ENCODE measurements around the gene SLC38A9.
"Not testable (repeated sequence)": the region's sequence is repeated elsewhere in the genome, so short reads cannot be mapped to it uniquely, and the experiment has no call there.

The SLC38A9 gene

DNA sequence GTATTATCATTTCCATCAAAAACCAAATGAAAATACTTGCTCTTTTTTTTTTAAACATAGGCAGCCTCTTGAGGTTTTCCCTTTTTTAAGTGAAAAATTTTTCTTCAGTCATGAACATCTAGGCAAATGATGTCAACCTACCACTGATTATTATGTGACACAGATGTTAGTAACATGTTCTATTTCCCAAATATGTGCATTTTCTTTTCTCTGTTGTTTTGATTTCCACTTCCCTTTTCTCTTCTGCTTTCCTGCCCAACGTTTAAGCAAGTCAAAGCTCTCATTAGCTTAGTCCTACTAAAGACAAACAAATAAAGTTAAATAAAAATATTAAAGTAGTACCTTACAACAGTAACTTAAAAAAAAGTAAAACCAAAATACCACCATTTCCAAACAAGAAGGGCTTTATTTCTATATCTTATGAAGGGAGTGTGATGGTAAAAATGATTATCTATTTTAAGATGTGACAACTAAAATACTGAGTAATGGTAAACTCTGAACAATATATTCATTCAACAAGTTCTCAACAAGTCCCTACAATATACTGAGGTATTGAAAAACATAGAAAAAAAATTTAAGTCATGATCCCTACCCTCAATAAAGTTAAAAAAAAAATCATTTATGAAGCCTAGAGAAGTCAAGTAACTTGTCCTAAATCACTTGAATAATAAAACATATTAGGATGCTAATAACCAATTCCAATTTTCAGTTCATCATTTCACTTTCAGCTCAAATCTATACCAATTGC is 9.4 kb downstream of the SLC38A9 start:
- DNase-seq, result no peak

DNA sequence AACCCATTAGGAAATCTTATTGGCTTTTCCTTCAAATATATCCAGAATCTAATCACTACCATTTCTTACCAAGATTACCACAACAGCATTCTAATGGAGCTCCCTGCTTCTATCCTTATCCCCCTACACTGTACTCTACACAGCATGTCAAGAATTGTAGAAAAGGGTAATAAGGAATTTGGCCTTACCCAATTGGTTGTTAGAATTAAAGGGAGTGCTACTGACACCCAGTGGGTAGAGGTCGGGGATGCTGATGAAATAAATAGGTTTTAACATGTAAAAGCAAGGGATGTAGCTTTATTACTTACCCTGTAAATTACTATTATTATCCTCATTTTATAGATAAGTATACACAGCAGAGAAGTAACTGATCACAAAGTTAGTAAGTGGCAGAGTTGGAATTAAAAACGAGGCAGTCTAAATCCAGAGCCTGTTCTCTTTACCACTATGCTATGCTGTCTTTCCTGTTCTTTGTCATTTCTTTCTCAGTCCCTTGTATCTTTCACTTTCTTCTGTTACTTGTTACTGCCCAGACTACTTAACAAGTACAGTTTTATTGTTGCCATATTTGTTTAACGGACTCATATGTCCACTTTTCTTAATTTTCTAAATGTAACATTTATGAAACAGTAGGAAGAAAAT is 10.5 kb downstream of the SLC38A9 start:
- DNase-seq, result no peak

DNA sequence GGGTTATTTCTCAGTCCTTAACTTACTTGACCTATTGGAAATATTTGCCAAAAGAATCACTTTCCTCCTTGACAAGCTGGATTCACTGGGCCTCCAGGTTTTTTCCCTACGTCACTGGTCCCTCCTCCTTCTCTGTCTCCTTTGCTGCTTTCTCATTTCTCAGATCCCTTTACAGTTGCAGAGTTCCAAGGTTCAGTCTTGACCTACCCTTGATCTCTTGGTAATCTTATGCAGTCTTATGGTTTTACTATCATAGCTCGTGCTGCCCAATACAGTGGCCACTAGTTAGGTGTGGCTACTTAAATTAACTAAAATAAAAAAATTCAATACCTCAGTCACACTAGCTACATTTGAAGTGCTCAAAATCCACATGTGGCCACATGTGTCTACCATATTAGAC is 11.4 kb downstream of the SLC38A9 start:
- DNase-seq, result no peak

DNA sequence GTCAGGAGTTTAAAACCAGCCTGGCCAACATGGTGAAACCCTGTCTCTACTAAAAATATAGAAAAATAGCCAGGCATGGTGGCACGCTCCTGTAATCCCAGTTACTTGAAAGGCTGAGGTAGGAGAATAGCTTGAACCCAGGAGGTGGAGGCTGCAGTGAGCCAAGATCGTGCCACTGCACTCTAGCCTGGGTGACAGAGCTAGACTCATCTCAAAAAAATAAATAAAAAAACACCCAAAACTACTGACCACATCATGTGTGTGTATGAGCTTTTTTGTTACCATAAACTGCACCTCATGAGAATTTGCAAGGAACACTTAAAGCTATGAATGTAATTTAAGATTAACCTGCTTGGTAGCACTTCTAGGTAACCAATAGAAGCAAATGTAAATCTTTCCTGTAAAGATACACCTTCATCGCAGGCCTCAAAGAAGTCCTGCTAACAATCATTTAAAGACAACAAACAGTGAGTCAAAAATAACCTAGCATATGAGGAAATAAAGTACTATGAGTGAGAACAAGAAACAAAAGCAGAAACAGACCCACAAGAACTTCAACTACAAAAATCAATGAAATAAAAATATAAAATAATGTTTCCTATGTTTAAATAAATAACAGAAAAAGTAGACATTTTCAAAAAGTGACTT is 13.0 kb downstream of the SLC38A9 start:
- no peak for DNase-seq

DNA sequence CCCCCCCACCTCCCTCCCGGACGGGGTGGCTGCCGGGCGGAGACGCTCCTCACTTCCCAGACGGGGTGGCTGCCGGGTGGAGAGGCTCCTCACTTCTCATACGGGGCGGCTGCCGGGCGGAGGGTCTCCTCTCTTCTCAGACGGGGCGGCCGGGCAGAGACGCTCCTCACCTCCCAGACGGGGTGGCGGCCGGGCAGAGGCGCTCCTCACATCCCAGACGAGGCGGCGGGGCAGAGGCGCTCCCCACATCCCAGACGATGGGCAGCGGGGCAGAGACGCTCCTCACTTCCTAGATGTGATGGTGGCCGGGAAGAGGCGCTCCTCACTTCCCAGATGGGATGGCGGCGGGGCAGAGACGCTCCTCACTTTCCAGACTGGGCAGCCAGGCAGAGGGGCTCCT is 15.4 kb downstream of the SLC38A9 start:
- not testable (repeated sequence) for DNase-seq

DNA sequence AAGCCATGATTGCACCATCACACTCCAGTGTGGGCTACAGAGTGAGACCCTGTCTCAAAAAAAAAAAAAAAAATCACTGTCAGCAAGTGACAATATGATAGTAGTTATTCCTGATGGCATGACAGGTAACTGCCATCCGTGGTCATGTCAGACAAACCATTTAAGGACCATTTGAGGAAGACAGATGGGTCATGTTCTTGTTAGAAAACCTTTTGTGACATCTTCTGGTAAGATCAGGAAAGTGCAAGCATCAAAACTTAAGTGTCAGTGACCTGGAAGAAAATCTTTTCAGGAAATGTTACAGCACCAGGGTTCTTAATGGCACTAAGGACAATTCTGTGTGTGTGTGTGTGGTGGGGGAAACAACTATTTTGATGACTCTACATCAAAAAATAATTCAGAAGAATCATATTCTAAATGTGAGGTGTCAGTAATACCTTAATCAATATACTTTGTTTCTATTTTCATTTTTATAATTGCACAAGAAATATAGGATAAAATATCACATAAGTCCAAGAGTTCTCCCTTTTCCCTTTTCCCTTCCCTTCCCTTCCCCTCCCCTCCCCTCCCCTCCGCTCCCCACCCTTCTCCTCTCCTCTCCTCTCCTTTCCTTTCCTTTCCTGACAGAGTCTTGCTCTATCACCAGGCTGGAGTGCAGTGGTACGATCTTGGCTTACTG is 17.8 kb downstream of the SLC38A9 start:
- DNase-seq, result no peak

DNA sequence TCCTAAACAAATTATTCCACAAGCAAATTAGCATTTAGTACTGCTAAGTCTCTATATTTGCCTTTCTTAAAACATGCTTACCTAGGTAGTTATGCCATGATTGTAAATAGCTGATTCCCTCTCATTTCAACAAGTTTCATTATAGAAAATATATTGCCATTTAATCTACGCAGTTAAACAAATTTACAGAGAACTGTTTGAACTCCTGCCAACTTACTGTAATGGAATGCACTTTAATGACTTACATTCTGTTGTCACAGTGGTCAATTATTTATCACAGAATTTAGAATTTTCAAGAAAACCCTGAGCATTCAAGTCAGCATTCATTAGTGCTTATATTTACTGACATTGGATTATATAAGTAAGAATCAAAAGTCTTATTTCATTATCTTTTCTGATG is 19.6 kb downstream of the SLC38A9 start:
- DNase-seq, result no peak

DNA sequence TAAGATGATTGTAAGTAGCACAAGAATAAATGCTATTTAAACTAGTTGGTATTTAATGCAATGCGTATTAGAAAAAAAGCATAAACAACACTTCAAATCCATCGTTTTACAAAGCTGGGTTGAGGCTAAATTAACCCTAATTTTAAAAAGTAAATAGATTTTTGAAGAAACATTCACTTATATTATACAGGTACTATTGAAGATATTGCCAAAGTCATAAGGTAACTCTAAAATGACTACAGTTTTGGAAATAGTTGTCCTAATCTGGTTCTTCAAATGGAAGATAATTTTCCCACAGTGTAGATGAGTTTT is 20.1 kb downstream of the SLC38A9 start:
- DNase-seq, result no peak

DNA sequence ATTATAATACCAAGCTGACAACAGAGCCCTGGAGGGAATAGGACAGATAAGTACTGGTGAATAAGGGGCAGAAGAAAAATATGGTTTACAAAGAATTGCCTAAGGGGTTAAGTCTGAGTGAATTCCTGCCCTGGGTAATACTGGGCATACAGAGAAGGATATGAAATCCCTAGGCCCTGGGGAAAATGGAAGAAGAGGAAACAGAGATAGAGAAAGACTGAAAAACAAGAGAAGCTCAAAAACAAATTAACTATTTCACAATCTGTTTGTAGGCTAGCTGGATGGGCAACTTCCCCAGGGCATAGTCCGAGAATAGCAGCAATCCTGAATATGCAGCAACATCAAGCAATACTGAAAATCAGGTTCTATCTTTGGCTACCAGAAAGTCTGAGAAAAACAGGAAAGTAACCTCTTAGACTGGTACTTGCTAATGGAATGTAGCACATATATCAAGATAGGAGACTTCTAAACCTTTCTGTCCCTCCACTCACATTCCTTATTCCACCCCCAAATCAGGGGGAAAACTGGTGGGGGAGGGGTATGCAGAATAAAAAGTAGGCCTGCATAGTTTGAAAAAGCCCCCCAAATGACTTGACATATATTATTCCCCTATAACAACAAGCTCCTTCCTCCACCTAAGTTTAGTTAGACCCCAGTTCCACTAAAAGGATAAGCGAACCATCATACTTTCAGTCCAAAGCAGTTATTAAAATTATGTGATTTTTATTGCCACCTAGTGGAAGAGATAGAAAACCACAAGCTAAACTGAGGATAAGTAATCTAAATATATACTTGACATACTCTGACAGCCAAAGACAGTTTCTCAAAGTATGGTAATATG is 20.6 kb downstream of the SLC38A9 start:
- DNase-seq, result no peak

DNA sequence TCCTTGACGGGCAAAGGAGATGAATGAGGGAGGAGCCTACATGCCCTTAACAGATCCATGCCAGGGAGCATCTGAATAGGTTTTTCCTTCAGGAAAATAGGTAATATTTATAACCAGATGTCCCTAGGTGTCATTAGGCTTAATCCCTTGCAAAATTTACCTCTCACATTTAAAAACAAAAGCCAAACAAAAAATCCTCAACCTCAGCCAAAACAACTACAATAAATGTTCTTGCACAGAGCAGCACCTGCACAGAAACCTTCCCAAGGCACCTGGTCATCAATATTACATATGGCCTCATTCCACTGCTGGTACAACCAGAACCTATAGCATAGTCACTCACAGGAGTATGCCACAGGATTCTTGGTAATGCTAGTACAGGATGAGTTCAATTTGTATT is 30.1 kb downstream of the SLC38A9 start:
- no peak for DNase-seq

DNA sequence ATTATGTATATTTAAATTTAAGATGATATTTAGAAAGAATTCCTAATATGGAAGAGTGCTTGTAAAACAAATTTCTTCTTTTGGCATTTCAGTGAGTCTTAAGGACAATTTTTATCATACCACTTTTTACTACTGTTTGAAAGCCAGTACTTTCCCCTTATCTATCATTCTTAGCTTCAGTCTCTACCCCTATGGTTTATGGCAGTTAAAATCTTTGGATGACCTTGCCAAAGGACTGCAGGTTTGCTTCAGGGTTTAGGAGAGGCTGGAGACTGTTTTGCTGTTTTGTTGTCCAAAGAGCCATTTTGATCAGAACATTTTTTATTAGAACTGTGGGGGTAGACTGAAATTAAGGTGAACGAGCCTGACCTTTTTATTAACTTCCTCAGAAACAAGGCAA is 30.8 kb downstream of the SLC38A9 start:
- DNase-seq, result no peak

DNA sequence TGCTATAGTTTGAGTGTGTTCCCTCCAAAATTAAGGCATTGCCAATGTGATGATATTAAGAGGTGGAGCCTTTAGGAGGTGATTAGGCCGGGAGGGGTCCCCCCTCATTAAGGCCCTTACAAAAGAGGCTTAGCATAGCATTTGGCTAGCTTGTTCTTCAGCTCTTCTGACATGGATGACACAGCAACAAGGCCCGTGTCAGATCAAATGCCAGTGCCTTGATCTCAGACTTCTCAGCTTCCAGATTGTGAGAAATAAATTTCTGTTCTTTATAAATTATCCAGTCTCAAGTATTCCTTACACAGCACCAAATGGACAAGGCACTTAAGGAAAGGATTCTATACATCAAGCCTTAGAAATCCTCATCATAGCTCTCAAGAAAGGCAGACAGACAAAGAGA is 31.8 kb downstream of the SLC38A9 start:
- no peak for DNase-seq

DNA sequence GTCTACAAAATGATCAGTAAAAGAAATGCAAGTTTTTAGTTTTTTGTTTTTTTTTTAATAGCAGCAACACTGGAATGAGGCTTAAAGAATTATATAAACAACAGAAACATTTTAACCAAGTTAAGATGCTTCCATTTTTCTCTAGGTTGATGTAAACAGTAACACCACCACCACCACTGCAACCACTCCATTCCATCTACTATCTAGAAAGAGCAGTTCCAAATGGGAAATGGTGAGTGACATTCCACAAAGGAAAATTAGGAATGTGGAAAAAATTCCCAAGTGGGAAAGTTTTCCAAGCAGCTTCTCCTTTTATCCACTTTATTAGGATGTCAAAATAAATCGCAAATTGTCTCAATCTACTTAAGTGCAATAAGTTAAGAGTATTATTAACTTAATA is 32.6 kb downstream of the SLC38A9 start:
- DNase-seq, result no peak

DNA sequence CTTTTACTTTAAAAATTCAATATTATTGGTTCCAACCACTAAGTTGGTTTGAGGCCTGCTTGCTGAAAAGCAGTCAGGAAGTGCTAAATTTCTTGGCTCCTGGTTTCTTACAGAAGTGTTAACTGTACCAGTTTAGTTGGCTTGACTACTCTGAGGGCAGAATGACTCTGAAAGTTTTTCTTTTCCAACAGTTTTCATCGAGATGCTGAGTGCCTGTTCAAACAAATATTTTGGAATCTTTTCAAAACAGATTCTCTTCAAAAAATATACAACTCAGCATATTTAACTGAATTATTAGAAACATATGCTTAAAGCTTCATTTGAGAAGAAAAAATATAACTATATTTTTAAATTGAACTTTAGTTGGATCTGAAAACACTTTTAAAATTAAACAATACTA is 37.0 kb downstream of the SLC38A9 start:
- DNase-seq, result no peak

DNA sequence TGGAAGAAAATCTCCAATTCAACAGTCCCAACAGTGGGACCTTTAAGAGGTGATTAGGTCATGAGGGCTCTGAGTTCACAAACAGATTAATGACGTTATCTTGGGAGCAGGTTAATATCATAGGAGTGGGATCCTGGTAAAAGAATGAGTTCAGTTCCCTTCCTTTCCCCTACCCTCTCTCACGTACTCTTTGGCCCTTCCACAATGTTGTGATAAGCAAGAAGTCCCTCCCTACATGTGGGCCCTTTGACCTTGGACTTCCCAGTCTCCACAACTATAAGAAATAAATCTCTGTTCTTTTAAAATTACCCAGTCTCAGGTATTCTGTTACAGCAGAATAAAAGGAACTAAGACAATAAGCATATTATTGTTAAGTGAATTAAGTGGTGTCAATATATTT is 37.8 kb downstream of the SLC38A9 start:
- DNase-seq, result no peak

DNA sequence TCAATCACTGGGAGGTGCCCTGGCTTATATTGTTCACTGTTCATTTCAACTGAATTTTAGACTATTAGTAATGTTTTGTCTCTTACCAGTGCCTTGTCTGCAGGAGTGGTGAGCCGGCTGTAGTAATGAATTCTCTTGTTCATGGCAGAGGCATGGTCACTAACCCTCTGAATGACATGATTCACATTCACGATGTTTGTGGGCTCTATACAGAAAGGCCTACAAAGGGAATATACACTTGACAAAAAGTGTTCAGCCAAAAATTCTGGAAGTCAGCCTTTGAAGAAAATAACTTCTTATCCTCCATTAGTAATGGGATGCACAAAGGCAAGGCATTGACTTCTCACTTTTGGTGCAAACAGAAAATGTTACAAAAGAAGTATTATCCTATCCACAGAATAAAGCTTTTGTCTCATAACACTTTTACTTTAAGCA is 39.6 kb downstream of the SLC38A9 start:
- no peak for DNase-seq

DNA sequence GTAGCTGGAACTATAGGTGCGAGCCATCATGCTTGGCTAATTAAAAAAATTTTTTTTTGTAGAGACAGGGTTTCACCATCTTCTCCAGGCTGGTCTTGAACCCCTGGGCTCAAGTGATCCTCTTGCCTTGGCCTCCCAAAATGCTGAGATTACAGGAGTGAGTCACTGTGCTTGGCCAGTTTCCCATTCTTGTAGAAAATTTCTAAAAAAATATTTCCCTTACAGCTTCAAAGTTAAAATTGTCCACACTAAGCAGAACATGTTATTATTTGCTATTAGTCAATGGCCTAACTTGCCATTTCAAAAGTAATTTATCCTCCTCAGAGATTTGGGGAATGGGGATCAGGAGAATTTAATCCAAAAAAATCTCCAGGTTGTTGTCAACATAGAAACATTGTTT is 40.1 kb downstream of the SLC38A9 start:
- no peak for DNase-seq

DNA sequence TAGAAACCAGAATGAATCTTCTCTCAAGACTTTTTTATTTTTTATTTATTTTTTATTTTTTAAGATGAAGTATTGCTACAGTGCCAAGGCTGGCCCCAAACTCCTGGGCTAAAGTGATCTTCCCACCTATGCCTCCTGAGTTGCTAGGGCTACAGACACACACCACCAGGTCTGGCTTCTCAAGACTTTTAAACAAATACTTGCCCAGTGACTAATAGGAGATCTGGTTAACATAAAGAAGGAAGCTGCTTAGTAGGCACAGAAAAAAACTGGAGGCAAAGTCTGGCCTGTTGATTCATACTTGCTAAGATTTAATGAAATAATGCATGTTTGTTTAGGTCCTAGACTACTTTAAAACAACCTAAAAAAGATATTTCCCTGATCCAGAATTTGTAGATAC is 43.8 kb downstream of the SLC38A9 start:
- no peak for DNase-seq

DNA sequence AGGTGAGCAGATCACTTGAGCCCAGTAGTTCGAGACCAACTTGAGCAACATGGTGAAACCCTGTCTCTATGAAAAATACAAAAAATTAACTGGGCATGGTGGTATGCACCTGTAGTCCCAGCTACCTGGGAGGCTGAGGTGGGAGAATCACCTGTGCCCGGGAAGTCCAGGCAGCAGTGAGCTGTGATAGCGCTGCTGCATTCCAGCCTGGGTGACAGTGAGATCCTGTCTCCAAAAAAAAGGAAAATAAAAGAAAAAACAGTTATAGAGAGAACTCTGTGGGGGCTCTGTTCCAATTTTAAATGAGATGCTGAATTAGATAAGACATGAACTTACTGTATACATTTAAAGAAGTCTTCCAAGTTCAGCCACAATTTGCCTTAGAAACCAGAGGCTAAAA is 44.2 kb downstream of the SLC38A9 start:
- DNase-seq, result no peak

DNA sequence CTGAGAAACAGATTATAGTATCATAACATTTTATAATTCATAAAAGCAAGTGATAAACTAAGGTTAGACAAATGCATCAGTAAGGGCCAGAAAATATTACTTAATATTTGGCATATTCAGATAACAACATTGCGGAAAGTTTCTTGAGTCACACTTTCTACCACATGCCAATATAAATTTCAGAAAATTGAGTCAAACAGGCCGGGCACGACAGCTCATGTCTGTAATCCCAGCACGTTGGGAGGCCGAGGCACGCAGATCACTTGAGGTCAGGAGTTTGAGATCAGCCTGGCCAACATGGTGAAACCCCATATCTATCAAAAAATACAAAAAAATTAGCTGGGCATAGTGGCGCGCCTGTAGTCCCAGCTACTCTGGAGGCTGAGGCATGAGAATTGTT is 47.1 kb downstream of the SLC38A9 start:
- DNase-seq, result no peak

DNA sequence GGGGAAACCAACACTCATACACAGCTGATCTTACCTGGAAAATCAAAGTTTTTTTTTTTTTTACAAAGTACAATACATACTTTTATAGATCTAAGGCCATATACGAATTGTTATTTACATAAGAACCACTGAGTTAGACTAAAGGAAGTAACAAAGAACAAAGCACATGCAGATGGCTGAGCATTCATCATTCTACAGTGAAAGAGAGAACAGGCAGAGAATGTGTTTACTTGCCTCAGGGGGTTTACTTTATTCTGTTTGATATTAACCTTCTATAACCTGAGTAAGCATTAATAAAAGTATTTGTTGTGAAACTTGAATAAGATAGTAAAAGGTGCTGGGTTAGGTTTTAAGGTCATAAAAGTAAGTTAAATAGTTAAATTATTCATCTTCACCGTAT is 54.7 kb downstream of the SLC38A9 start:
- no peak for DNase-seq

DNA sequence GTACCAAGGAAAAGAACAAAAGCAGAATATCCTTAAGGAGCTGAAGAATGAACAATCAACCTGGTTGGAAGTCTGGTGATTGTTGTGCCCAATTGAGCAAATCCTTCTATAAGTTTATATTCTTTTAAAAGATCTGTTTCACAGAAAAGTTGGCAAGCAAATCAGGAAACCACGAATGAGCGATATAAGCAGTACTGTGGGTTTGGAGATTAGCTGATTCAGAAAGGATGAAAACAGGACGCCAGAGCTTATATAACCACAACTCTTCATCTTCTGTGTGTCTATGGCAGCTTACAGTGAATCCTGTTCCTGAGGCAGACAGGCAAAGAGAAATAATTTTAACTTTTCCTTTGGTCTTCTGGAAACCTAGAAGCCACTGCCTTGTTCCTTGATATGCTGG is 61.7 kb downstream of the SLC38A9 start:
- DNase-seq, result no peak

DNA sequence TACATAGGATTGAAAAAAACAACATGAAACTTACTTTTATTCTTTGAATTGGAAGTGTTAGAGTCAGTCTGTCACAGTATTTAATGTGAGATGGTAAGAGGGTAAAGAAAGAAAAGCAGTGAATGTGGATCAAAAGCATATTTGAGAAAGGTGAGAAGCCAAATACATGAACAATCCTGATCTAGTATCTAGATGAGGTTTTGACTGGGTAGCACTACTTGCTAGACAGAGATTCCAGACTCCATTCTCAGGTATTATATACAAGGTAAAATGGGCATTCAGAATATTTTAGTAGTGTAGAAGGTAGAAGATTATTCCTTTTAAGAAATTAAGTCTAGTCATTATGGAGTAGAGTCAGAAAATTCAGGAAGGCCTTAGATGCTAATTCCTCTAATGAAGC is 62.2 kb downstream of the SLC38A9 start:
- DNase-seq, result no peak
